ENCODE data around the gene MAT2B.

The MAT2B gene

DNA sequence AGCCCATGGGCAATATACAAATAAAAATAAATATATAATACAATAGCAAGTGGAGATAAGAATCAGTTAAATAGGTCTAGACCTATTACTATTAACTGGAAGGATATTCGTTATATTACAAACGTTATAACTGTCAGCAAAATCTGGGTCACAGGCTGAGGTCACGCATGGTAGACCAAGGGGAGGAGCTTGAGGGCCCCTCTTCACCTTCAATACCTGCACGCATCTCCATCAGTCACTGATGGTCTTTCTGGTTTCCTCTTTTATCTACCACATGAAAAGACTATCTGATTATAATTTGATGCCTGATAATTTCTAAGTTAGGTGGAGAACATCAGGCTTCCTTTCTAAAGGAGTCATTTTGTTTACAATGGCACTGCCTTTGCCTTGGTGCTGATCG, 43.2 kb downstream of the MAT2B start:
- no peak for DNase-seq (ENCODE audit: low read depth in 3 of 3, low spot score in 1 of 3)

DNA sequence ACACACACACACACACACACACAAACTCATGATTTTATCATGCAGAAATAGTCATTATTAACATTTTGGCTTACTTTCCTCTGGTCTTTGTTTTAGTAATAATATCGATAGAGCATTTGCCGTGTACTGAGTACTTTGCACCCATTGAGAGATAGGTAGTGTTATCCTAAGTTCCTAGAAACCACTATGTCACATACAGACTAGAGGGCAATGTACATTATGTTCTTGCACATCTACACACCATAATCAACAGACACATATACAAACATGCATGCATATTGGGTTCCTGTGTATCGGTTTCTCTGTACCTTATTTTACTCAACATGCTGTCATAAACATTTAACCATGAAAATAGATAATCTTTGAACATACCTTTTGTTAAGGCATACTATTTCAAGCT, 45.7 kb downstream of the MAT2B start:
- no peak for DNase-seq (ENCODE audit: low read depth in 3 of 3, low spot score in 1 of 3)

DNA sequence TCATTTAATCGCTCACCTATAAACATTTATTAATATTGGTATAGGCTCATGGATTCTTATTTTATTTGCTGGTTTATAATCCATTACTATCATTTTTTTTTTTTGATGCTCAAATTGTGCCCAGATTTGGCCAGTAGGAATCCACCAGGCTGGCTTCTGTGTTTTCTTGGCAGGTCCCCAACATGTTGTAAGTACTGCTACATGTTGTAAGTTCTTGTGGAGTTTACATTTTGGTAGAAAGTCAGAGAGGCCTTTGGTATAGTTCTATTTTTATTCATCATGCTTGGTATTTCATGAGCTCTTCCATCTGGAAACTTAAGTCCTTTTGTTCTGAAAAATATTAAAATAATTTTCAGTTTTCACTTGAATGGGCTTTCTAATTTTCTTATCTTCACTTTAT, 47.1 kb downstream of the MAT2B start:
- no peak for DNase-seq (ENCODE audit: low read depth in 3 of 3, low spot score in 1 of 3)

DNA sequence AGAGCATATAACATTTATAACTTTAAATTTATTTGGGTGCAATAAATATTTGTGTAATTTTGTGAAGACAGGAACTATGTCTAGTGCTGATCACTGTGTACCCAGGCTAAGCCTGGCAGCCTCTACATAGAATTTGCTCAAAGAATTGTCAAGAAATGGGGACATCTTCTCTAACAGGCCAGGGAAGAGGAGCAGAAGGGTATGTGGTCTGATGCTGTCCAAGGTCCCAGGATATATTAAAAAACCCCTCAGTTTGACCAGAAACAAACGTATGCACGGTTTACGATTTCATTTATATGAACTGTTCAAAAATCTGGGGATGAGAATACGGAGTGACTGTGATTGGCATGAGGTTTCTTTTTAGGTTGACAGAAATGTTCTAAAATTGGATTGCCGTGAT, 55.9 kb downstream of the MAT2B start:
- no peak for DNase-seq (ENCODE audit: low read depth in 3 of 3, low spot score in 1 of 3)

DNA sequence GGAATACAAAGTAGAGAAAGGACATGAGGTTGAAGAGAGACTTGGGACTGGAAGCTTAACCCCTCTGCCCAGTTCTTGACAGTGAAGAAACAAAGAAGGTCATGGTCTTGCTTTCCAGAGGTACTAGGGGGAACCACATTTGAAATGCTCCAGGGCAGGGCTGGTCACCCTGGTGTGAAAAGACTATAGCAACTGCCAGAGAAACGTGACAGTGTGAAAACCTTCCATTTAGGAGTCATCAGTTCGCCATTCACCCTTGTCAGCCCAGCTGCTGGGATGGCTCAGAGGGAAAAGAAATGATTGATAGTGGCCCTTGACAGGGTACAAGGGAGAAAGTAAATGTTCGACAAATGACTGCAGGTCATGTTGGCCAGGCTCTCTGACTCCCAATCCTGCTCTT, 56.7 kb downstream of the MAT2B start:
- no peak for DNase-seq (ENCODE audit: low read depth in 3 of 3, low spot score in 1 of 3)

DNA sequence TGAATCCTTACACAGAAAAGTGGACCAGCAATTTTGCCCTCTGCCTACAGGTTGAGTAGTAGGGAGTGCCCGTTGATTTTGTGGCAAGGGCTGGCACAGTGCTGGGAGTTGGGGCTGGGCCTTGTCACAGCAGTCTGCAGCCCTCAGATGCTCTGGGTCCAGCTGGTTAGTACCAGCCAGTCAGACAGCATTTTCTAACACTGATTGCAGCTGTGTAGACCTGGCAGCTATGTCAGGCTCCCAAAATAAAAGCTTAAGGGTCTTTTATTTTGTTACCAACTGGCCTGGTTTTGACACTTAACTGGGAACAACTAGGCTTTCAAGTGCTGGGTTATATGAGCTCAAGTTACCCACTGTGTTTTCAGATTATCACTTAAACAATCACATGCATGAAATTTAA, 57.7 kb downstream of the MAT2B start:
- no peak for DNase-seq (ENCODE audit: low read depth in 3 of 3, low spot score in 1 of 3)

DNA sequence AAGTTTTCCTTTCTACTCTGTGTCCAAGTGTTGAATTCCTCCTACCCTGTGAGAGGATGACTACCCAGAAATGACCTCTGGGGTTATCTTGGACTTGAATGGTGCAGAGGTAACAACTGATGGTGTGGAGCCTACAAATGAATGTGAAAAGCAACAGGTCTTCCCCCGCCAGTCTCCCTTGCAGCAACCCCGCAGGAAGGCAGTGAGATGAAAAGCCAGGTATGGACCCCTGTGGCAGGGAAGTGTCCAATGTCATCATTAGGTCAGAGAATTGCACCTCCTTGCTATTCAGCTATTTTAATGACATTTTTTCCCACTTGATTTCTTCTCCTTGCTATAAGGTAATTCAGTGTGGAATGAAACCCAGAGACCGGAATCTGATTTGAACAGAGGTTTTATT, 58.5 kb downstream of the MAT2B start:
- DNase-seq (ENCODE audit: low read depth in 3 of 3, low spot score in 1 of 3) = no peak

DNA sequence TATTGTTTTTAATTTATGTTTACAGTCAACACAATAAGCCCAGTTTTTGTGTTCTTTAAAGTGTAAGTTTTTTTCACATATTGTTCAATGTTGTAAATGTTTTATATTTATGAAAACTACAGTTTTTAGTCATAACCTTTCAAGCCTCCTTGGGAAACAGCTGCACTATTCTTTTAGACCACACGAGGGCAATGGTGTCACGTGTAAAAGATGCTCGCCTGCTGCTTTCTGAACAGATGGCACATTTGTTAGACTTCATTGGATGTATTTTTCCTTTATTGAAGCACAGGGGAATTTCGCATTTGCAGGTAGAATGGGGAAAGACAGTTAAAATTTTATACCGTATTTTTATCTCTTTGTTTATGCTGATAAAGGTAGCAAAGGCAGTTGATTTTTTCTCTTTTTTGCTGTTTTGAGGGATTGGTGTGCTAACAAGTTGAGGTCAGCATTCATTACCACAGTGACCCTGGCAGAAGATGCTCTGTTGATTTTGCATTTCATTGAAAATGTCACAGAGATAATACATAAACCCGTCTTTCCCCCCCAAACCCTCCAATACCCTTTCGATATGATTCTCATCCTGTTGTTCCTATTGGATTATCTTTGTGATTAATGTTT, 59.0 kb downstream of the MAT2B start:
- DNase-seq (ENCODE audit: low read depth in 3 of 3, low spot score in 1 of 3) = peak in 2 of 3 donors; percentile 9 to 49

DNA sequence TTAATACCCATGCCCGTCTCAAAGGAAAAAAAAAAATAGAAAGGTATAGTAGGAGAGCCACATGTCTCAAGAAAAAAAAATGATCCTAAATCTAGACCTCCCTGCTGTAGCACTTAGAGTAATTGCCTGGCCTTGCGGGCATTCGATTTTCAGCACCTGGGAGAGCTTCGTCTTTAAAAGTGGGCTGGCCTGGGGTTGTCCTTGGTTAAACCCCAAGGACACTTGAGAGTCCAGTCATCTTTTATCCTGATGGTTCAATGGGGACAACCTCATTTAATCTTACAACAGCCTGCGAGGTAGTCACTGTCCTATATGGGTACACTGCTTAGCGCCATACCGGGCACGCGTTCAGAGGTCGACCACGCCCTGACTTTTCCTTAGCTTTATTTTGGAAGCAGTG, 60.1 kb downstream of the MAT2B start:
- DNase-seq (ENCODE audit: low read depth in 3 of 3, low spot score in 1 of 3) = no peak

DNA sequence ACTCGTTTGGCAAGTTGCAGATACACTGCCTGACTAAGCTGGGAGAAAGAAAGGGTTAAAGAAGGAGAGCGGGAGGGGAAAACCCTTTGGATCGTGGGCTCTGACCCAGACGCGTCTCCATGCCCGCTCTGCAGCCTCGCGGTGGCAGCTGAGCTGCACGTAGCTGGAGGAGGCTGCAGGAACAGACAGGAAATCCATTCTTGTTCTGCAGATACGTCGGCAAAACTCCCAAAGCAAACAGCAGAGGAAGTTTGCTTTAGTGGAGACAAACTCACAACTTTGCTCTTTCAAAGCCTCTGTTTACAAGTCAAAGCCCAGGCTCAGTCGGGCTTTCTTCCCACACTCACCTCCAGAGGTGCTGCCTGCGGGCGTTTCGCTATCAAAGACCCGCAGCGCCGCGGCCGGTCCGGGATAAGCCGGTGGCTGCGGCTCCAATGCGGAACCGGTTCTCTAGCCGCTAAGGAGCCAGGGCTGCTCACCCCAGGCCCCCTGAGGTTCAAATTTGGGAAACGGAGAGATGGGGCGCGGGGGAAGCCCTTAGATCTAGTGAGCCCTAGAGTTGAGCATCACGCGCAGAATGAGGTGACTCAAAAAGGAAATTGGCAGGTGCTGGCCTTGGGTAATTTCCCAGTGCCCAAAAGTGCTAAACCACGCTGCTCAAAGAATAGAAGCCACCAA, 60.7 kb downstream of the MAT2B start:
- peak in 1 of 3 donors; percentile 4 for DNase-seq (ENCODE audit: low read depth in 3 of 3, low spot score in 1 of 3)

DNA sequence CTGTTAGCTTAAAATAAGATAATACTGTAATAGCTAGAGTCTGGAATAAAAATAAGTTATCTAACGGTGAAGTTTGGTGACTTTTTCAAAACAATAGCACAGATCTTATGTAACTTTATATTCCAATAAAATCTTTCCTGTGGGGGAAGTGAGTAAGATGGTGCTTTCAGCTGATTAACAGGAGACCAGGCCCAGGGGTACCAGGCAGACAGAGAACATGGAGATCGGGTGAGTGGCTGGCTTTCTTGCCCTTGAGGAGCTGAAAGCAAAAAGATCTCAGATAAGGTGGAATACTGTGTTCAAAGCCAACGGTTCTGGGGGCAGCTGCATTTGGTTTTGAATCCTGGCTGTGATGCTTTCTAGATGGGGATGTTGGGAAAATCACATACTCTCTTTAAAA, 61.3 kb downstream of the MAT2B start:
- no peak for DNase-seq (ENCODE audit: low read depth in 3 of 3, low spot score in 1 of 3)

DNA sequence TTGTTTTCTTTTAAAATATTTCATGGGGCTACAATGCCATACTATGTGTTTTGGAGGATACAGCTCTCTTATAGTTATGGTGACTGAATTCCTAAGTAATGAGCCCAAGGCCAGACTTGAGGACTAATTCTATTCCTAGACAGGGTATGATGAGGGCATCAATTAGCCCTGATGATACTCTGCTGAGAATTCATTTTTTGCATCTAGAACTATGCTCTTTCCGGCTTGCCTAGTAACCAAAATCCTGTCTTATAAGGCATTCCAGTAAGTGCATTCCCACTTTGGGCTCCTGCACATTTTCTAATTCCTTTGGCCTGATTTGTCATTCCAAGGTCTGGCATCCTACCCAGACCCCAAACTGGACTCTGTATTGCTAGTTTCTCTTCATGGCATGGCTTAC, 62.4 kb downstream of the MAT2B start:
- no peak for DNase-seq (ENCODE audit: low read depth in 3 of 3, low spot score in 1 of 3)
